Mammary epithelial cell (primary cell): ENCODE results near the gene NUP98.

Experiments
- CTCF ChIP-seq, 2 donors: IDR thresholded peaks in 1 of 2; conservative IDR thresholded peaks in 1 of 2; 2 replicates each; pipeline ENCODE4 v1.5.1; 2011 to 2012; ENCODE audit warnings: inconsistent platforms in 2 of 2, low read length in 2 of 2, mild to moderate bottlenecking in 2 of 2, control low read depth in 1 of 2, low read depth in 1 of 2; ENCODE audit not compliant: insufficient read depth in 1 of 2; ENCODE audit errors: extremely low read depth in 1 of 2
- EZH2 ChIP-seq: IDR thresholded peaks from 2 replicates; pipeline ENCODE4 v1.6.1; 2012; ENCODE audit warnings: low read length, inconsistent platforms, borderline replicate concordance

- TF ChIP-seq CTCF (conservative IDR thresholded peaks at IDR 0.05 in 1 of 2, IDR thresholded peaks at IDR 0.05 in 1 of 2; ENCODE audit: extremely low read depth in 1 of 2, insufficient read depth in 1 of 2, low read depth in 1 of 2, low read length in 2 of 2) (no peak), EZH2 (no peak)
These were observed 12.2 kb upstream of the NUP98 start for GRCh38 chr11:3809624-3809928.
